Fibroblast of skin of abdomen (primary cell): ENCODE results near the gene ETNPPL.

Source experiments
- DNase-seq: peaks from one replicate; pipeline ENCODE4 v3.0.0-alpha.2; 2013

The ETNPPL gene

DNA sequence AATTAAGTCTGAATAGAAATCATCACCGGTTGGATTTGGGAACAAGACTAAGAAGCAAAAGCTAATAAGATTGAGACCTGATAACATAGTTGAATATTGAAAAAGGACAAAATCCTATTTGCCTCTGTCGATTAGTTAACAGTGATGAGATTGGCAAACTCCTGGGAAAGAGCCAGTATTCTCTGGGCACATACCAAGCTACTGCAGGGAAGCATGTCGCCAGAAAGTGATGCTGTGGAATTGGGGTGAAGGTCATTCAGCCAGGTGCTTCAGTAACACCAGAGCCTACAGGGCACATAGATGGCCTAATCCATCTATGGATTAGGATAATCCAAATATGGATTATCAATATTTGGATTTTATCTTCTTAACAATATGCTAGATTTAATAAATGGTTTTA, 68.4 kb downstream of the ETNPPL start:
- DNase-seq = no peak

DNA sequence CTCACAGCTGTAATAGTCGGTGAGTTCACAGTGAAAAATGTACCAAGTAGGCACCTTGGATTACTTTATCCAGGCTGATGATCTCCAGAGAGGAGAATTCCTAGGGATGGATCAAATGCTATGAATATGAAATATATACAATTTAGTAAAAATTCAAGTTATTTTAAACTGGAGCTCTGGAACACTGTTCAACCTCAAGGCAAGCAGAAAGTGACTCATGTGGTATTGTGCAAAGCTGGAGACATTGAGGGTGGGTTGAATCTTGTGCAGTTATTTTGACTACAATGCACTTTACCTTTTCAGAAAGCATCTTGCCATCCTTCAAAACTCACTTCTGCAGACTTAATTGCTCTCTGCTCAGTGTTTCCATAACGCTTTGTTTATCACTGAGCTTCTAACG, 69.0 kb downstream of the ETNPPL start:
- peak; percentile 38 for DNase-seq

DNA sequence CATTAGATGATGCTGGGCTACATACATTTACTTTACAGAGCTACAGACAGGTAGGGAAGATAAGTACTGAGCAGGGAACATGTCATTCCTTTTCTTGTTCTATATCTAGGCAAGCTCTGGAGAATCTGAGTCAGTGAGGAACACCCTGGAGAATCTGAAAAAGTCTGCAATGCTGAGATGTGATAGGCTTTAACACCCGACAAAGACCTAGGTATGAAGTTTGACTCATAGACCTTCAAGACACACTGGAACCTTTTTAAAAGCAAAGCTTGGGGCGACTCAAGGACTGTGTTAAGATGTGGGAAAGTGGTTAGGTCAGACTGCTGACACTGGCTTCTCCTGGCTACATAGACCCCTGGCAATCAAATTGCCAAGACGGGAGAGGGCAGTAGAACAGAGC, 69.6 kb downstream of the ETNPPL start:
- DNase-seq = no peak
